Activated naive CD8-positive, alpha-beta T cell (primary cell): ENCODE data around the gene MRPL58.
"Not testable (repeated sequence)": the region's sequence is repeated elsewhere in the genome, so short reads cannot be mapped to it uniquely, and the experiment has no call there.

Source experiments
- H3K27ac Mint-ChIP-seq: one replicate; pipeline ENCODE4 v1.8.0; 2021; ENCODE audit warnings: mixed read lengths
- H3K27me3 Mint-ChIP-seq: one replicate; pipeline ENCODE4 v1.8.0; 2021; ENCODE audit warnings: mixed read lengths
- H3K36me3 Mint-ChIP-seq: one replicate; pipeline ENCODE4 v1.8.0; 2021; ENCODE audit warnings: mixed read lengths
- H3K4me1 Mint-ChIP-seq: one replicate; pipeline ENCODE4 v1.8.0; 2021; ENCODE audit warnings: low read depth, mixed read lengths
- H3K4me3 Mint-ChIP-seq: one replicate; pipeline ENCODE4 v1.8.0; 2021; ENCODE audit warnings: mild to moderate bottlenecking, mixed read lengths
- H3K9me3 Mint-ChIP-seq: one replicate; pipeline ENCODE4 v1.8.0; 2021; ENCODE audit warnings: low read depth, mixed read lengths

MRPL58 gene

GRCh38 chr17:75043789-75044188, 31.3 kb downstream of the MRPL58 start:
- peaks cover 37% of the 10 kb centered on the region for H3K4me1 Mint-ChIP-seq
- not testable (repeated sequence) for H3K36me3 Mint-ChIP-seq, H3K27ac Mint-ChIP-seq, H3K9me3 Mint-ChIP-seq, H3K4me3 Mint-ChIP-seq, H3K27me3 Mint-ChIP-seq

DNA sequence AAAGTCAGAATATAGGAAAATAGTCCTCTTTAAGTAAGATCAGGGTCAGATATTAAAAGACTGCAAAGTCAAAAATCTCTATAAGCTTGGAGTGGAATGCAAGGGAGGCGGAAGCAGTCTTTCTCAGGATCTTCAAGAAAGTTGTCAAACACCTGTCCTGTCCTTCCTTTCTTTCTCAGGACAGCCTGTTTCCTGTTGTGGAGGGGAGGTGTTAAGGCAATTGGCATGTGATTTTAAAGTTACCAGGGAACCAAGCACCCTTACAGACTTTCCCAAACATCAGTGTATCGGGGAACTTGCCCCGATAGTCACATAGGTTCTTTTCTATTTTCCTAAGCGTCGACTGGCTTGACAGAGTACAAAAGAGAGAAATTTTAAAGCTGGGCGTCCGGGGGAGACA, 32.2 kb downstream of the MRPL58 start:
- no peaks in the 10 kb centered on the region for H3K9me3 Mint-ChIP-seq
- peaks cover 43% of the 10 kb centered on the region for H3K4me1 Mint-ChIP-seq
- H3K36me3 Mint-ChIP-seq, result peaks cover 2% of the 10 kb centered on the region
- no peaks in the 10 kb centered on the region for H3K27me3 Mint-ChIP-seq
- H3K4me3 Mint-ChIP-seq, result peak overlapping the region; percentile 97
- peak overlapping the region; percentile 22 for H3K27ac Mint-ChIP-seq

GRCh38 chr17:75045946-75046406, 33.5 kb downstream of the MRPL58 start:
- H3K27ac Mint-ChIP-seq, result peak overlapping the region; percentile 96
- H3K36me3 Mint-ChIP-seq, H3K27me3 Mint-ChIP-seq, H3K9me3 Mint-ChIP-seq: not testable (repeated sequence)
- peak overlapping the region; percentile 97 for H3K4me3 Mint-ChIP-seq
- peaks cover 45% of the 10 kb centered on the region for H3K4me1 Mint-ChIP-seq

DNA sequence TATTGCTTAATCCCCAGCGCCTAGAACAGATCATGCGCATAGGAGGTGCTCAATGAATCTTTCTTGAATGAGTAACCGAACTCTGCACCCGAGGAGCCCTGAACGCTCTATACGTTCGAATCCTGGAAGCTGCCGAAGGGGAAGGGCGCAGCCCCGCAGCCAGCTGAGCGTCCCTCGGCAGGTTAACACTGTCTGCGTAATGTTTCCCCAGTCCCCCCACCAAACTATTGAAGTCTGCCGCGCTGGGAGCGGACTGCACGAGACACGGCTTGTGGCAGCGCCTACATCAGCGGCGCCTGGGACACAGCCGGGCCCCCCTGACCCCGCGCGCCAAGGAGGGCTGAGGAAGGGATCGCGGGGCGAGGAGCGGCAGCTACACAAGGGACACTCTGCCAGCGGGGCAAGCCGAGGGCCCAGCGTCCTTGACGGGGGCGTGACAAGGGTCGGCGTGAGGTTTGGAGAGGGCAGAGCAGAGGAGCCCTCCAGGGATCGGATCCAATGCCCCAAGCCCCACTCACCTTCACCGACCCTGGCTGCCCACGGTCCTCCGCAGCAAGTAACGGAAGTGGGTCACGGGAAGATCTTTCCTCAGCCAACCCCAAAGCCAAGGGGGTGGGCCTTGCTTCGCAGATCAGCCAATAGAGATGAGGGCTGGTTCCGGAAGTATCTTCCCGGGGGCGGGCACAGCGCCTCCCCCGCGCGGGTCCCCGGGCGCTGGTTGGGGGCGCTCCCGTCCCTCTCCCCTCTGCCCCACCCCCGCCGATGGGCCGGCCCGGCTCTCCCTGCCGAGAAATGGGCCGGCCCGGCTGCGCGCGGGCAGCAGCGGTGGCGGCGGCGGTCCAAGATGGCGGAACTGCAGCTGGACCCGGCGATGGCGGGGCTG, 34.2 kb downstream of the MRPL58 start, which contains the start of the genes ATP5PD and KCTD2:
Gene ATP5PD, minus strand, starts transcription at position 563 of the 883 bp plus-strand sequence. CDS start 4,319 bp downstream, outside the sequence.
Gene KCTD2, plus strand, starts transcription at position 819 of the 883 bp plus-strand sequence. Its CDS starts 26 bp downstream, at position 845.
- Mint-ChIP-seq H3K4me1 (peaks cover 47% of the 10 kb centered on the region), H3K4me3 (peak within 1 kb of the TSS; percentile 98), H3K36me3 (peaks cover 4% of the 10 kb centered on the region), H3K27ac (peak within 1 kb of the TSS; percentile 96), H3K9me3 (no peaks in the 10 kb centered on the region), H3K27me3 (no peaks in the 10 kb centered on the region)

DNA sequence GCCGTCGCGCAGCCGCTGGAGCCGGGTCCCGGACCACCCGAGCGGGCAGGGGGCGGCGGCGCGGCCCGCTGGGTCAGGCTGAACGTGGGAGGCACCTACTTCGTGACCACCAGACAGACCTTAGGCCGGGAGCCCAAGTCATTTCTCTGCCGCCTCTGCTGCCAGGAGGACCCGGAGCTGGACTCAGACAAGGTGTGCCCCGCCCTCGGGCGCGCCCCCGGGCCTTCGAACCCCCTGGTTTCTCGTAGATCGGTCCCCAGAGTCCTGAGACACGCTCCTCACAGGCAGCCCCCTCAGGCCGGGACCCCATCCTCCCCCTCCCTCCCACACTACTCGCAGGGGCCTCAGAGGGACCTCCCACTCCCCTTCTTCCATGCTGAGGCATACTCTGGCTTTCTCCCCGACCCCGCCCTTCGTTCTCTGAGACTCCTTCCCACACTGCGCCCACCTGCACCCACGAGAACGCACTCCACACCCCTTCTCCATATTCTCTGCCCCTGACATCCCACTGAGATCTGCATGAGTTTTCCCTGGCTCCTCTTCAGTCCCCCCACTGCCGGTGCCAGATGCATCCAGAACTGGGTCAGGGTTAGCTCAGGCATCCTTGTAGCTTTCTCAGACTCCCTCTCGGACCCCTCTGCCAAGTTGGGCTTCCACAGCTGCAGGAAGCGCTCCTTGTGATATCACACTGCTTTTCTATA, 35.1 kb downstream of the MRPL58 start:
- peaks cover 45% of the 10 kb centered on the region for H3K4me1 Mint-ChIP-seq

GRCh38 chr17:75048249-75048878, 35.9 kb downstream of the MRPL58 start:
- H3K4me3 Mint-ChIP-seq, result peak overlapping the region; percentile 98
- peak overlapping the region; percentile 92 for H3K27ac Mint-ChIP-seq
- peaks cover 45% of the 10 kb centered on the region for H3K4me1 Mint-ChIP-seq
- no peaks in the 10 kb centered on the region for H3K9me3 Mint-ChIP-seq
- H3K36me3 Mint-ChIP-seq, result peaks cover 5% of the 10 kb centered on the region
- H3K27me3 Mint-ChIP-seq, result no peaks in the 10 kb centered on the region

More for the DNA sequence above, 35.1 kb downstream of the MRPL58 start:
- peaks cover 5% of the 10 kb centered on the region for H3K36me3 Mint-ChIP-seq
- H3K27me3 Mint-ChIP-seq, result no peaks in the 10 kb centered on the region
- H3K27ac Mint-ChIP-seq, result peak overlapping the region; percentile 92
- peak overlapping the region; percentile 98 for H3K4me3 Mint-ChIP-seq
- no peaks in the 10 kb centered on the region for H3K9me3 Mint-ChIP-seq

- H3K4me3 Mint-ChIP-seq, result no peak overlapping the region
- H3K27me3 Mint-ChIP-seq, result no peaks in the 10 kb centered on the region
- peaks cover 5% of the 10 kb centered on the region for H3K36me3 Mint-ChIP-seq
- H3K27ac Mint-ChIP-seq, result no peak overlapping the region
- H3K4me1 Mint-ChIP-seq, result peaks cover 42% of the 10 kb centered on the region
- no peaks in the 10 kb centered on the region for H3K9me3 Mint-ChIP-seq
Measured at GRCh38 chr17:75049057-75049456, 36.6 kb downstream of the MRPL58 start.

DNA sequence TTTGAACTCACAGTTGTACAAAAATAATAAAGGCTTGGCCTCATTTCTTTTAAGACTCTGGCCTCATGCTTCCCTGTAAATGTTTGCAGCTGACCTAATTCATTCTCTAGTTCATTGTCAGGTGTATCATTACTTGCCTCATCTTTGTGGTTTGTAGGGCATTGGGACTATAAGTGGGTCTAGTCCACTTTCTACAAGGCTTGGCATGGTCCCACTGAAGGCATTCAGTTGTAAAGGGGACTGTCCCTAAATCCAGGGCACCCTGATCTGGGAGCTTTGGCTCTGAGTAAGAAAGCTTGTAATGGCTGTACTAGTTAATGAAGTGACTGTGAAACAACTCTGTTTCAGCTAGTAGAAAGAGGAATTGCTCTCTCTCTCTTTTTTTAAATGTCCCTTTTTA, 37.2 kb downstream of the MRPL58 start:
- peaks cover 39% of the 10 kb centered on the region for H3K4me1 Mint-ChIP-seq
- no peaks in the 10 kb centered on the region for H3K9me3 Mint-ChIP-seq
- no peak overlapping the region for H3K4me3 Mint-ChIP-seq
- H3K27me3 Mint-ChIP-seq, result no peaks in the 10 kb centered on the region
- H3K36me3 Mint-ChIP-seq, result peaks cover 3% of the 10 kb centered on the region
- no peak overlapping the region for H3K27ac Mint-ChIP-seq

DNA sequence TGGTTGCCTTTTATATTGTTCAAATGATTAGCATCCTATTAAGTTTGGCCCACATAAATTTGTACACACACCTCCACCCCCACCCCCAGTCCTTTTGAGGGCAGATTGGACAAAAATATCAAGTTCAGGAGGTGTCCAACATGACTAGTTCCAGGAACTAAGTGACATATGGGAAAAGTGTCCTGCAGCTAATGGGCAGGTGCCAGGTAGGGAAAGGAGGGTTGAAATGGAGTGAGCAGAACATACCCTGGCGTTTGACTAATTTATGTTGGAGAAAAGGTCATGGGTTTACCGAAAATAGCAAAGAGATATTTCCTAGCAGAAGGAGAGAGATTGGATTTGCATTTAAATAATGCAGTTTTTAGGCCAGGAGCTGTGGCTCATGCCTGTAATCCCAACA, 39.5 kb downstream of the MRPL58 start:
- Mint-ChIP-seq H3K27ac (no peak overlapping the region), H3K27me3 (no peaks in the 10 kb centered on the region), H3K4me1 (peaks cover 31% of the 10 kb centered on the region), H3K9me3 (no peaks in the 10 kb centered on the region), H3K36me3 (peaks cover 8% of the 10 kb centered on the region), H3K4me3 (no peak overlapping the region)

DNA sequence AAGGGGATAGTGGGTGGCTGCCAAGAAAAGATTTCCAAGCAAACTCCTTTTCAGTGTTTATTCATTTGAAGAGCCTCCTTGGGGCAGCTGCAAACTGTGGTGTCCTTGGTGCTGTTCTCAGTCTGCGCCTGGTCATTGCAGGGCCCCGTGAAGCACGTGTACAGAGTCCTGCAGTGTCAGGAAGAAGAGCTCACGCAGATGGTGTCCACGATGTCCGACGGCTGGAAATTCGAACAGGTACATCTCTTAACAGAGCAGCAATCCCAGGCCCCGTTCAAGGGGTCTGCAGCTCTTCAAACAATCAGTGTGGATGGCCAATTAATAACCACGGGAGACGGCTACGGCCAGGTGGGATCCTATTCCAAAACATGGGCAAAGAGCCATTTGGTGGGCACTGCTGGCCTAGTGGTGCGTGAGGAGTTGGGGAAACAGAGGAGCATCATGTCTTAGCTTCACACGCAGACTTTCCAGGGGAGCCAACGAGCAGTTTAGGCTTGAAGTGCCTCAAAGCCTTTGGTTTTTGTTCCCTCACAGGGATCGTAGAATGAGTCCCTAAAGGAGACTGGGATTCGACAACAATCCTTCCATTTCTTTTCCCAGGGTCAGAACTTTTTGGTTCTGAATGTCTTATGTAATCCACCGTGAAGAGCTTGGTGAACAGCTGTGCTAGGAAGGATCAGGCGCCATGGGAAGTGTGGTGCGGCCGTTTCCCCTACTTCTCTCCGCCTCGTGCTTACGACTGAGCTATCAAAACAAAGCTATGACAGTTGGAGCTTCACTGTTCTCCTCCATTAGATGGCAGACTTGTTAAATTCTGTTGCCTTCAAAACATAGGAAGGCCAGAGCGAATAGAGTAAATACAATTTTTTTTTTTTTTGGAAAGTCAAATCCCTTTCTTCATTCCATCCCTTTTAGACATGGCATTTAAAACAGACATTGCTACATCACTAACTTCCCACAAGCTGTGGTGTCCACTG, 47.2 kb downstream of the MRPL58 start:
- Mint-ChIP-seq H3K27me3 (no peaks in the 10 kb centered on the region), H3K36me3 (peaks cover 7% of the 10 kb centered on the region), H3K4me3 (no peak overlapping the region), H3K4me1 (peaks cover 15% of the 10 kb centered on the region), H3K27ac (peak overlapping the region; percentile 50), H3K9me3 (no peaks in the 10 kb centered on the region)

- peaks cover 7% of the 10 kb centered on the region for H3K36me3 Mint-ChIP-seq
- no peaks in the 10 kb centered on the region for H3K9me3 Mint-ChIP-seq
- H3K4me1 Mint-ChIP-seq, result peaks cover 18% of the 10 kb centered on the region
- no peaks in the 10 kb centered on the region for H3K27me3 Mint-ChIP-seq
- H3K4me3 Mint-ChIP-seq, result no peak overlapping the region
- no peak overlapping the region for H3K27ac Mint-ChIP-seq
Measured at GRCh38 chr17:75060434-75061054, 48.1 kb downstream of the MRPL58 start.

GRCh38 chr17:75061055-75061438, 48.6 kb downstream of the MRPL58 start:
- H3K27ac Mint-ChIP-seq, result no peak overlapping the region
- no peaks in the 10 kb centered on the region for H3K9me3 Mint-ChIP-seq
- H3K4me3 Mint-ChIP-seq, result no peak overlapping the region
- H3K27me3 Mint-ChIP-seq, result no peaks in the 10 kb centered on the region
- peaks cover 20% of the 10 kb centered on the region for H3K4me1 Mint-ChIP-seq
- peaks cover 7% of the 10 kb centered on the region for H3K36me3 Mint-ChIP-seq

GRCh38 chr17:75061618-75062017, 49.1 kb downstream of the MRPL58 start:
- peaks cover 2% of the 10 kb centered on the region for H3K36me3 Mint-ChIP-seq
- H3K4me3 Mint-ChIP-seq, result no peak overlapping the region
- H3K9me3 Mint-ChIP-seq, result no peaks in the 10 kb centered on the region
- peaks cover 21% of the 10 kb centered on the region for H3K4me1 Mint-ChIP-seq
- no peak overlapping the region for H3K27ac Mint-ChIP-seq
- H3K27me3 Mint-ChIP-seq, result no peaks in the 10 kb centered on the region
